ENCODE measurements around the gene TRNT1.

Gene TRNT1

GRCh38 chr3:3189102-3189727, 62.5 kb downstream of the TRNT1 start:
- peaks cover 19% of the 10 kb centered on the region for H3K9me3 Mint-ChIP-seq
- no peaks in the 10 kb centered on the region for H3K4me1 Mint-ChIP-seq
- no peak for TF ChIP-seq CTCF (IDR thresholded peaks at IDR 0.05)
- H3K27ac Mint-ChIP-seq, result no peak overlapping the region
- H3K36me3 Mint-ChIP-seq (ENCODE audit: low read depth), result no peaks in the 10 kb centered on the region
- H3K4me3 Mint-ChIP-seq, result no peak overlapping the region
- DNase-seq, result no peak
- H3K27me3 Mint-ChIP-seq (ENCODE audit: low read depth, poor library complexity), result peaks cover 48% of the 10 kb centered on the region

DNA sequence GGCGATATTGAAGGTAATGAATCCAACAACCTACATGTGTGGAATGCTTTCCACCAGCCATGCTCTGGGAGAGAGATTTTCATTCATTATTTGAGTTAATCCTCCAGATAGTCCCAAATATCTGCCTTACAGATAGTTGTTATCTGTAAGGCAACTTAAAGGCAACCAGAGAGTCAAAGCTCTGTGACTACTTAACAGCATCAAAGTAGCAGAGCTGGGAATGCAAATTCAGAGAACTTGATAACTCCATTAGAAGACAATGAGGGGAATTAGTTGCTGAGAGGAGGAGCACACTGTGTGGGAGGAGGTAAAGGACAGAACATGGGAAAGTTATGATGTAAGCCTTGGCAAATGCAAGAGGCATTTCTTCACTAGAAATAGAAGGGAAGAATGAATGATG, 63.2 kb downstream of the TRNT1 start:
- TF ChIP-seq CTCF (IDR thresholded peaks at IDR 0.05), result no peak
- Mint-ChIP-seq H3K4me3 (no peak overlapping the region), H3K27ac (no peak overlapping the region), H3K9me3 (peaks cover 19% of the 10 kb centered on the region), H3K4me1 (no peaks in the 10 kb centered on the region), H3K27me3 (ENCODE audit: low read depth, poor library complexity) (peaks cover 44% of the 10 kb centered on the region), H3K36me3 (ENCODE audit: low read depth) (no peaks in the 10 kb centered on the region)
- no peak for DNase-seq

DNA sequence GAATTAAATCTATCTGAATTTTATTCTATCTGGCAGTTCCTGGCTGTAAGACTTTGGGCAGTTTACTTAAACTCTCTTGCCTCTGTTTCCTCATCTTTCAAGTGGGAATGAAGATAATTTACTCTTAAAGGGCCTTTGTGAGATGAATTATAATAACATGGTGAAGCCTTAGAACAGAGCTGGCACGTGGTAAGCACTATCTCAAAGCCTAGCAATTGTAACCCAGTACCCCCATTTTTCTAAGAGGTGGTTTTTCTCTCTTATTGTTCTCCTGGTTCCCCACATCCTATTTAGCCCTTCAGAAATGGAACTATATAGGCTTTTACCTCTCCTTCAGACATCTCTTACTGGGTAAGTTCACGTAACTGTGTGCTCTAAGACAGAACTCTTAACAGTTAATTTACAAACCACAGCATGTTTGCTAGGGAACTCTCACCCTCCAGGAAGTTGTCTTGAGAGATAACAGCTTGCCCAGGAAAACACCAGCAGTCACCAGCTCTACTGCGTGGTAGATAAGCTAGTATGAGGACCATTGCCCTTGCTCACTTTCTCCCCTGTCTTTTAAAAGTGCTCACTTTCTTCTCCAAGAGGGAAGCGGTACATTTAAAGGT, 65.0 kb downstream of the TRNT1 start:
- no peak for TF ChIP-seq CTCF (IDR thresholded peaks at IDR 0.05)
- Mint-ChIP-seq H3K4me3 (no peak overlapping the region), H3K4me1 (no peaks in the 10 kb centered on the region), H3K9me3 (peaks cover 7% of the 10 kb centered on the region), H3K27me3 (ENCODE audit: low read depth, poor library complexity) (peaks cover 35% of the 10 kb centered on the region), H3K27ac (no peak overlapping the region), H3K36me3 (ENCODE audit: low read depth) (no peaks in the 10 kb centered on the region)
- no peak for DNase-seq

- peaks cover 2% of the 10 kb centered on the region for H3K9me3 Mint-ChIP-seq
- DNase-seq, result no peak
- no peaks in the 10 kb centered on the region for H3K4me1 Mint-ChIP-seq
- TF ChIP-seq CTCF (IDR thresholded peaks at IDR 0.05), result no peak
- no peaks in the 10 kb centered on the region for H3K36me3 Mint-ChIP-seq (ENCODE audit: low read depth)
- H3K4me3 Mint-ChIP-seq, result no peak overlapping the region
- H3K27me3 Mint-ChIP-seq (ENCODE audit: low read depth, poor library complexity), result peaks cover 35% of the 10 kb centered on the region
- H3K27ac Mint-ChIP-seq, result no peak overlapping the region
Observed at GRCh38 chr3:3192286-3192675, 65.5 kb downstream of the TRNT1 start.

- no peak for TF ChIP-seq CTCF (IDR thresholded peaks at IDR 0.05)
- Mint-ChIP-seq H3K4me3 (no peak overlapping the region), H3K9me3 (no peaks in the 10 kb centered on the region), H3K27me3 (ENCODE audit: low read depth, poor library complexity) (peaks cover 33% of the 10 kb centered on the region), H3K27ac (no peak overlapping the region), H3K36me3 (ENCODE audit: low read depth) (no peaks in the 10 kb centered on the region), H3K4me1 (no peaks in the 10 kb centered on the region)
- DNase-seq, result no peak
Observed at GRCh38 chr3:3194861-3195260, 68.1 kb downstream of the TRNT1 start.

All from nephron progenitor cell (in vitro differentiated cells).